ENCODE results near the gene BTN2A1. TPM values are rescaled to one million over a fixed set of nuclear protein-coding genes. Genes with fewer than 3 reads are reported as not detected.

Gene BTN2A1
- total and polyA plus RNA-seq, 9 of the 15 experiments (the other 6 are each of a cell fraction or from before 2014, with no cell fraction given) = 6.7 to 22.1 (median 16.4) TPM

- no peak for TF ChIP-seq MBD2 (IDR thresholded peaks at IDR 0.05; ENCODE audit: borderline replicate concordance, low read depth)
- 0 out of 2 replicates have a peak, but pooled peaks have one; percentile 13 for TF ChIP-seq SNIP1 (IDR thresholded peaks at IDR 0.05; ENCODE audit: low read depth)
- TF ChIP-seq SMARCA5 (IDR thresholded peaks at IDR 0.05) = no peak
- no peak for TF ChIP-seq CTBP1 (IDR thresholded peaks at IDR 0.05; ENCODE audit: borderline replicate concordance)
- TF ChIP-seq ZBED1 (IDR thresholded peaks at IDR 0.05) = no peak
- TF ChIP-seq TCF3 (CRISPR knock-in tag; IDR thresholded peaks at IDR 0.05) = 0 out of 2 replicates have a peak, but pooled peaks have one; percentile 29
- no peak for TF ChIP-seq NKRF (IDR thresholded peaks at IDR 0.05; ENCODE audit: borderline replicate concordance)
- no peak for TF ChIP-seq RBM14 (IDR thresholded peaks at IDR 0.05; ENCODE audit: borderline replicate concordance, insufficient read depth, low read depth, low read length)
- TF ChIP-seq RUNX1 (IDR thresholded peaks at IDR 0.05; ENCODE audit: low read depth) = no peak
- no peak for TF ChIP-seq TEAD2 (tag; IDR thresholded peaks at IDR 0.05)
- TF ChIP-seq ZNF584 (CRISPR knock-in tag; IDR thresholded peaks at IDR 0.05; ENCODE audit: low read depth) = no peak
- no peak for TF ChIP-seq HSF4 (CRISPR knock-in tag; IDR thresholded peaks at IDR 0.05; ENCODE audit: borderline replicate concordance)
- no peak for TF ChIP-seq SP2 (IDR thresholded peaks at IDR 0.05; ENCODE audit: extremely low read depth, low read depth, low read length, poor library complexity, severe bottlenecking)
- no peak for TF ChIP-seq ZBTB17 (CRISPR knock-in tag; IDR thresholded peaks at IDR 0.05)
- TF ChIP-seq PATZ1 (CRISPR knock-in tag; IDR thresholded peaks at IDR 0.05; ENCODE audit: borderline replicate concordance) = no peak
- TF ChIP-seq HINFP (tag; conservative IDR thresholded peaks at IDR 0.05; ENCODE audit: low read depth) = no peak
- no peak for TF ChIP-seq TCFL5 (CRISPR knock-in tag; conservative IDR thresholded peaks at IDR 0.05)
- TF ChIP-seq ZBTB12 (CRISPR knock-in tag; IDR thresholded peaks at IDR 0.05) = no peak
- TF ChIP-seq SMAD4 (CRISPR knock-in tag; conservative IDR thresholded peaks at IDR 0.05) = no peak
These were observed 59.0 kb downstream of the BTN2A1 start (continued) for GRCh38 chr6:26516481-26517427.
